Breast epithelium (tissue), 4 donors: ENCODE measurements around the gene CCDC170. TPM values are rescaled to one million over a fixed set of nuclear protein-coding genes. Genes with fewer than 3 reads are reported as not detected.

Source experiments
- DNase-seq, 2 donors: peaks; one replicate each; pipeline ENCODE4 v3.0.0-alpha.2; 2019; ENCODE audit warnings: low spot score in 2 of 2
- H3K27ac ChIP-seq, 2 donors: fragments of 200-600 bp; sonication (generic) in 1 of 2; one replicate each; pipeline ENCODE4 v1.5.1; 2016 to 2019; ENCODE audit warnings: mild to moderate bottlenecking in 1 of 2
- H3K27me3 ChIP-seq, 2 donors: fragments of 200-600 bp; sonication (generic) in 1 of 2; one replicate each; pipeline versions ENCODE4 v1.5.1 to v1.6.0; 2017 to 2019; ENCODE audit warnings: control low read depth in 1 of 2, mild to moderate bottlenecking in 1 of 2
- H3K36me3 ChIP-seq: fragments of 200-600 bp; one replicate; pipeline ENCODE4 v1.5.1; 2019
- H3K4me1 ChIP-seq, 2 donors: fragments of 200-600 bp; sonication (generic); one replicate each; pipeline ENCODE4 v1.5.1; 2016 to 2019; ENCODE audit warnings: control low read depth in 1 of 2
- H3K4me3 ChIP-seq, 3 donors: fragments of 200-600 bp; sonication (generic); 1 replicate in 2 of 3; 2 replicates in 1 of 3; pipeline ENCODE4 v1.5.1; 2016 to 2019; ENCODE audit warnings: mild to moderate bottlenecking in 3 of 3, moderate library complexity in 2 of 3
- H3K9me3 ChIP-seq, 2 donors: fragments of 200-600 bp; sonication (generic) in 1 of 2; one replicate each; pipeline ENCODE4 v1.5.1; 2016 to 2019; ENCODE audit warnings: control low read depth in 1 of 2
- CTCF ChIP-seq, 3 donors: fragments of 450-650 bp; IDR thresholded peaks; one replicate each; pipeline ENCODE4 v1.5.1; 2016 to 2017; ENCODE audit warnings: antibody characterized with exemption in 3 of 3, mild to moderate bottlenecking in 3 of 3, moderate library complexity in 3 of 3
- POLR2A ChIP-seq: fragments of 450-650 bp; IDR thresholded peaks from one replicate; pipeline ENCODE4 v1.6.1; 2016; ENCODE audit warnings: antibody characterized with exemption, mild to moderate bottlenecking, moderate library complexity
- POLR2AphosphoS5 ChIP-seq, 3 donors: sonication (generic); formaldehyde crosslinking; IDR thresholded peaks; one replicate each; pipeline ENCODE4 v1.6.1; 2017; ENCODE audit warnings: antibody characterized with exemption in 3 of 3
- intact Hi-C: fragments of 100-400 bp; cut with DNase I; formaldehyde crosslinking; loops from one replicate; pipeline ENCODE4 v1.15.1; 2023; ENCODE audit warnings: low total_unique reads
- total RNA-seq, 3 donors: library from RNA; depleted of rRNA; stranded (reverse); fragments of >200 nt; gene quantifications; one replicate each; pipeline ENCODE4 v1.1.0, GENCODE V29; 2016

The CCDC170 gene
- total RNA-seq, 3 donors from 2014 or later, result 3.5 to 9.8 (median 9.4) TPM

- TF ChIP-seq POLR2AphosphoS5 (IDR thresholded peaks at IDR 0.05) (no peak), POLR2A (no peak), CTCF (IDR thresholded peaks at IDR 0.05) (no peak)
- no peak overlapping the region for H3K4me3 ChIP-seq
These were observed 154.3 kb downstream of the CCDC170 start for GRCh38 chr6:151647976-151648639.

DNA sequence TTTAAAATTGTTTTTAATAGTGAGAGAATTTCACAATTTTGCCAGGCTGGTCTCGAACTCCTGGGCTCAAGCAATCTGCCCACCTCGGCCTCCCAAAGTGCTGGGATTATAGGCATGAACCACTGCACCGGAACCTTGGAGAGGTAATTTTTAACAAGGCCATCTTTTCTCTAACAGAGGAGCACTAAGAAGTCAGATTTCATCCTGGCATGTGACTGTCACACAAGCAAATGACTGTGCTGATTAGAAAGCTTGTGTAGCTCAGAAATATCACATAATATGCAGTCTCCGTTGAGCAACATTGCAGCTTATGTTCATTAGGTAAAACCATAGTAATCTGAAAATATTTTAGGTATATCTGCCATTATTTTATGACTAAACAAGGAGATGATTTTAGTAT, 156.0 kb downstream of the CCDC170 start:
- H3K36me3 ChIP-seq, result no peaks in the 10 kb centered on the region
- no peaks in the 10 kb centered on the region for H3K4me1 ChIP-seq
- intact Hi-C loops, result no loop called here
- TF ChIP-seq POLR2AphosphoS5 (IDR thresholded peaks at IDR 0.05) (no peak), CTCF (IDR thresholded peaks at IDR 0.05) (no peak), POLR2A (no peak)
- peaks cover 4% of the 10 kb centered on the region in 2 donors for H3K9me3 ChIP-seq
- DNase-seq, result no peak
- no peak overlapping the region for H3K4me3 ChIP-seq
- H3K27ac ChIP-seq, result no peak overlapping the region
- no peaks in the 10 kb centered on the region for H3K27me3 ChIP-seq

More at GRCh38 chr6:151647976-151648639, 154.3 kb downstream of the CCDC170 start:
- H3K27ac ChIP-seq, result no peak overlapping the region
- no peaks in the 10 kb centered on the region for H3K36me3 ChIP-seq
- intact Hi-C loops, result no loop called here
- H3K9me3 ChIP-seq, result no peaks in the 10 kb centered on the region
- no peak for DNase-seq
- H3K27me3 ChIP-seq, result no peaks in the 10 kb centered on the region
- H3K4me1 ChIP-seq, result no peaks in the 10 kb centered on the region

- Histone ChIP-seq H3K27ac (no peak overlapping the region), H3K4me1 (no peaks in the 10 kb centered on the region), H3K4me3 (no peak overlapping the region), H3K27me3 (no peaks in the 10 kb centered on the region), H3K9me3 (peaks cover 4 to 12% of the 10 kb centered on the region in 2 donors), H3K36me3 (no peaks in the 10 kb centered on the region)
- intact Hi-C loops, result no loop called here
- no peak for DNase-seq
- TF ChIP-seq CTCF (IDR thresholded peaks at IDR 0.05) (no peak), POLR2AphosphoS5 (IDR thresholded peaks at IDR 0.05) (no peak), POLR2A (no peak)
These were observed 157.8 kb downstream of the CCDC170 start for GRCh38 chr6:151651639-151652038.

- Histone ChIP-seq H3K9me3 (peaks cover 4 to 12% of the 10 kb centered on the region in 2 donors), H3K36me3 (no peaks in the 10 kb centered on the region), H3K27me3 (no peaks in the 10 kb centered on the region), H3K4me3 (no peak overlapping the region), H3K4me1 (no peaks in the 10 kb centered on the region), H3K27ac (no peak overlapping the region)
- no peak for TF ChIP-seq POLR2AphosphoS5 (IDR thresholded peaks at IDR 0.05)
- TF ChIP-seq CTCF (IDR thresholded peaks at IDR 0.05), result no peak
- no peak for TF ChIP-seq POLR2A
- no peak for DNase-seq
- intact Hi-C loops, result no loop called here
These were observed 158.5 kb downstream of the CCDC170 start for GRCh38 chr6:151652325-151652724.

DNA sequence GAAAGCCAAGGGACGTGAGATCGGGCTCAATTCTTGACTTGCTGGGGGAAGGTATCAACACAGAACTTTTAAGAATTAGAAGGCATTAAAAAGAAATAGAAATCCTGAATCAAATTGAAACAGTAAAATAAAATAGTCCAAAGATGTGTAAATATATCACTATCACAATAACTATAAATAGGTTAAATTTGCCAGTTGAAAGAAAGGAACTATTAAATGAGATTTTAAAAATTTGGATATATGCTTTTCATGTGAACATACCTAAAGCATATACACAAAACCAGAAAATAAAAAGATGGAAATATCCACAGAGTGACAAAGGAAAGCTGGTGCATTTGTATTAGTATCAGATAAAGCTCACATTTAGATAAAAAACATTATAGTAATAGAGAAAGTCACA, 161.3 kb downstream of the CCDC170 start:
- no peak for DNase-seq
- TF ChIP-seq POLR2AphosphoS5 (IDR thresholded peaks at IDR 0.05) (no peak), CTCF (IDR thresholded peaks at IDR 0.05) (no peak), POLR2A (no peak)
- Histone ChIP-seq H3K9me3 (peaks cover 4 to 12% of the 10 kb centered on the region in 2 donors), H3K27ac (no peak overlapping the region), H3K36me3 (no peaks in the 10 kb centered on the region), H3K4me1 (no peaks in the 10 kb centered on the region), H3K27me3 (no peaks in the 10 kb centered on the region), H3K4me3 (no peak overlapping the region)
- intact Hi-C loops, result no loop called here
